H9 (cell line): ENCODE measurements around the gene RGS6. TPM values are rescaled to one million over a fixed set of nuclear protein-coding genes. Genes with fewer than 3 reads are reported as not detected.
"Not testable (repeated sequence)": the region's sequence is repeated elsewhere in the genome, so short reads cannot be mapped to it uniquely, and the experiment has no call there.

Source experiments
- DNase-seq: peaks from one replicate; pipeline ENCODE4 v3.0.0-alpha.2; 2017
- H2AFZ ChIP-seq: one replicate; pipeline ENCODE4 v1.6.1; 2013; ENCODE audit warnings: mild to moderate bottlenecking, low read length, control low read depth, moderate library complexity
- H2AK5ac ChIP-seq: 2 replicates; pipeline ENCODE4 v1.6.1; 2013; ENCODE audit warnings: low read length, control low read depth, mixed read lengths; ENCODE audit not compliant: insufficient read length
- H2BK120ac ChIP-seq: one replicate; pipeline ENCODE4 v1.6.1; 2013; ENCODE audit warnings: low read depth, mild to moderate bottlenecking, low read length, control low read depth, inconsistent platforms; ENCODE audit not compliant: poor library complexity, severe bottlenecking
- H2BK12ac ChIP-seq: 2 replicates; pipeline ENCODE4 v1.6.1; 2013; ENCODE audit warnings: low read length, control low read depth, mixed read lengths, low read depth; ENCODE audit not compliant: insufficient read length
- H2BK15ac ChIP-seq: 2 replicates; pipeline ENCODE4 v1.6.1; 2013; ENCODE audit warnings: low read depth, low read length, control low read depth
- H2BK20ac ChIP-seq: one replicate; pipeline ENCODE4 v1.6.1; 2013; ENCODE audit warnings: low read depth, mild to moderate bottlenecking, low read length, control low read depth, inconsistent platforms; ENCODE audit not compliant: poor library complexity, severe bottlenecking
- H2BK5ac ChIP-seq: 2 replicates; pipeline ENCODE4 v1.6.1; 2013; ENCODE audit warnings: low read length, control low read depth, mixed read lengths; ENCODE audit not compliant: insufficient read length
- H3K14ac ChIP-seq: 2 replicates; pipeline ENCODE4 v1.6.1; 2013; ENCODE audit warnings: low read length, control low read depth; ENCODE audit not compliant: insufficient read depth
- H3K18ac ChIP-seq: 2 replicates; pipeline ENCODE4 v1.6.1; 2013; ENCODE audit warnings: low read depth, mild to moderate bottlenecking, mixed read lengths, low read length, control low read depth; ENCODE audit not compliant: insufficient read length
- H3K23ac ChIP-seq: 2 replicates; pipeline ENCODE4 v1.6.1; 2013; ENCODE audit warnings: low read length, control low read depth, mixed read lengths, low read depth; ENCODE audit not compliant: insufficient read length
- H3K23me2 ChIP-seq: 2 replicates; pipeline ENCODE4 v1.6.1; 2013; ENCODE audit warnings: low read depth, mild to moderate bottlenecking, mixed read lengths, low read length, control low read depth; ENCODE audit not compliant: insufficient read length, poor library complexity, severe bottlenecking
- H3K27ac ChIP-seq: 2 replicates; pipeline ENCODE4 v1.5.1; 2013; ENCODE audit warnings: low read length, control low read depth, mixed read lengths, low read depth; ENCODE audit not compliant: insufficient read length
- H3K27me3 ChIP-seq: 2 replicates; pipeline ENCODE4 v1.6.1; 2013; ENCODE audit warnings: low read length, control low read depth, inconsistent platforms; ENCODE audit not compliant: insufficient read depth
- H3K4ac ChIP-seq: 2 replicates; pipeline ENCODE4 v1.6.1; 2013; ENCODE audit warnings: low read depth, mild to moderate bottlenecking, control low read depth, inconsistent platforms, low read length, moderate library complexity
- H3K4me1 ChIP-seq: 2 replicates; pipeline ENCODE4 v1.6.1; 2013; ENCODE audit warnings: low read length, control low read depth, inconsistent platforms; ENCODE audit not compliant: insufficient read depth
- H3K4me2 ChIP-seq: 2 replicates; pipeline ENCODE4 v1.6.1; 2013; ENCODE audit warnings: low read length, control low read depth, mixed read lengths; ENCODE audit not compliant: insufficient read length, insufficient read depth
- H3K56ac ChIP-seq: 2 replicates; pipeline ENCODE4 v1.6.1; 2013; ENCODE audit warnings: low read depth, mild to moderate bottlenecking, mixed read lengths, low read length, control low read depth; ENCODE audit not compliant: insufficient read length
- H3K79me1 ChIP-seq: 2 replicates; pipeline ENCODE4 v1.6.1; 2013; ENCODE audit warnings: low read depth, mild to moderate bottlenecking, moderate library complexity, low read length, control low read depth, inconsistent platforms; ENCODE audit not compliant: insufficient read depth, poor library complexity, severe bottlenecking
- H3K79me2 ChIP-seq: 2 replicates; pipeline ENCODE4 v1.6.1; 2013; ENCODE audit warnings: low read length, control low read depth, inconsistent platforms; ENCODE audit not compliant: insufficient read depth
- H3K9ac ChIP-seq: 2 replicates; pipeline ENCODE4 v1.6.1; 2013; ENCODE audit warnings: low read length, control low read depth, mixed read lengths; ENCODE audit not compliant: insufficient read length; ENCODE audit errors: extremely low read depth
- H3K9me3 ChIP-seq: one replicate; pipeline ENCODE4 v1.6.1; 2013; ENCODE audit warnings: low read depth, low read length, inconsistent platforms; ENCODE audit not compliant: control insufficient read depth
- H3T11ph ChIP-seq: one replicate; pipeline ENCODE4 v1.6.1; 2013; ENCODE audit warnings: mild to moderate bottlenecking, low read length, control low read depth, inconsistent platforms
- H4K20me1 ChIP-seq: one replicate; pipeline ENCODE4 v1.6.1; 2013; ENCODE audit not compliant: control insufficient read depth, insufficient read length, insufficient read depth
- H4K5ac ChIP-seq: 2 replicates; pipeline ENCODE4 v1.6.1; 2013; ENCODE audit warnings: low read depth, mild to moderate bottlenecking, mixed read lengths, low read length, control low read depth; ENCODE audit not compliant: insufficient read length
- H4K8ac ChIP-seq: replicated peaks from 2 replicates; pipeline ENCODE4 v1.6.1; 2013; ENCODE audit warnings: low read length, control low read depth, mixed read lengths, low read depth; ENCODE audit not compliant: insufficient read length
- H4K91ac ChIP-seq: 2 replicates; pipeline ENCODE4 v1.6.1; 2013; ENCODE audit warnings: low read depth, mild to moderate bottlenecking, moderate library complexity, mixed read lengths, low read length, control low read depth; ENCODE audit not compliant: insufficient read length
- H3K27ac Mint-ChIP-seq, 3 experiments: 2 replicates in 2 of 3; 3 replicates in 1 of 3; pipeline ENCODE4 v1.8.0; 2020 to 2021; ENCODE audit warnings: mixed read lengths in 3 of 3, mild to moderate bottlenecking in 1 of 3, moderate library complexity in 1 of 3
- H3K27me3 Mint-ChIP-seq: 2 replicates; pipeline ENCODE4 v1.8.0; 2021; ENCODE audit warnings: low read depth, mild to moderate bottlenecking, moderate library complexity, mixed read lengths
- H3K36me3 Mint-ChIP-seq, 3 experiments: 2 replicates in 2 of 3; 3 replicates in 1 of 3; pipeline ENCODE4 v1.8.0; 2020 to 2021; ENCODE audit warnings: low read depth in 3 of 3, mixed read lengths in 3 of 3; ENCODE audit not compliant: insufficient read depth in 1 of 3
- H3K4me1 Mint-ChIP-seq, 2 experiments: 2 replicates each; pipeline ENCODE4 v1.8.0; 2020; ENCODE audit warnings: mixed read lengths in 2 of 2
- H3K4me3 Mint-ChIP-seq, 2 experiments: 2 replicates in 1 of 2; 3 replicates in 1 of 2; pipeline ENCODE4 v1.8.0; 2020 to 2021; ENCODE audit warnings: mild to moderate bottlenecking in 2 of 2, mixed read lengths in 2 of 2, moderate library complexity in 1 of 2
- H3K9me3 Mint-ChIP-seq, 2 experiments: 2 replicates in 1 of 2; 3 replicates in 1 of 2; pipeline ENCODE4 v1.8.0; 2020; ENCODE audit warnings: mild to moderate bottlenecking in 2 of 2, mixed read lengths in 2 of 2, moderate library complexity in 1 of 2
- WGBS: extraction: QIAGEN DNeasy Blood & Tissue Kit; methylation state at CpG from one replicate; pipeline ENCODE4 v1.1.7; 2013; ENCODE audit warnings: missing lambda C conversion rate, low lambda C conversion rate, mixed read lengths; ENCODE audit not compliant: insufficient read length; ENCODE audit errors: extremely low coverage; 5-methylcytosine and 5-hydroxymethylcytosine counted together
- total RNA-seq: library from RNA; stranded (reverse); gene quantifications from 2 replicates; pipeline ENCODE4 v1.2.1, GENCODE V29; 2021
- TF ChIP-seq, protein P1 (sequence below): fragments of 200-600 bp; sonication (generic); conservative IDR thresholded peaks from 3 replicates; pipeline ENCODE4 v1.8.0; 2021; ENCODE audit warnings: antibody characterized with exemption, mild to moderate bottlenecking

Gene RGS6
- total RNA-seq, 1 experiment from 2014 or later = 3.0 TPM

DNA sequence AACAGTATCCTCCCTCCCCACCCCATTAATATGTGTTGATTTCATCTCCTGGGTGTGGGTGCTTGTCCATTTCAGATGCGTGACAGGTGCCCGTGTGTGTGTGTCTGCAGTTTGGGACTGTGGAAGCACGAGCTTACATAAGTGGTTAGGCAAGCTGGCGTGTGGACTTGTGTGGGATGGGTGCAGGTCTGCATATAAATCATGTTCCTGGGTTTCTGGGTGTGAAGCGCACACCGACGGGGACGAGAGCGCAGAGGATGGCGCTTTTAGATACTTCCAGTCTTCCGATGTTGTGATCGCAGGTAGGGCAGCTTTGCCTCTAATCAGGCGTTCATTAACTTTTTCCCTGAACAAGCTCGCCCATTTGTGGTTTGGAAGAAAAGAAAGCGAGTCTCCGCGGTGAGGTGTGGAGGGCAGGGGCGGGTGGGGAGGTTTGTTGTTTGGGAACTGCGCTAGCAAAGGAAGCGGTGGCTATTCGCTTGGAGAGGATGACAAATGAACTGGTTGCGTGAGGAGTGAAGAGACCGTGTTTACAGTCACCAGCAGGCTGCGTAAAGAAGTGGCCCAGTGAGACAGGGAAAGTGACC, 865 bp downstream of the RGS6 start:
- Histone ChIP-seq H4K5ac (no peak overlapping the region), H3K56ac (no peak overlapping the region), H2BK120ac (no peak overlapping the region), H3K9ac (peak overlapping the region; percentile 29), H2AFZ (no peak overlapping the region), H3K27me3 (peaks cover 15% of the 10 kb centered on the region; the same call in 1 of the 2 replicates), H3K4ac (no peak overlapping the region), H3K4me2 (peak overlapping the region; percentile 94), H2BK15ac (no peak overlapping the region), H2BK12ac (no peak overlapping the region), H3K27ac (no peak overlapping the region), H3T11ph (no peak overlapping the region), H4K20me1 (no peaks in the 10 kb centered on the region), H2BK5ac (no peak overlapping the region), H3K4me1 (no peaks in the 10 kb centered on the region), H3K18ac (no peak overlapping the region), H3K14ac (no peak overlapping the region; the same call in 1 of the 2 replicates), H2AK5ac (no peak overlapping the region), H4K91ac (no peak overlapping the region), H3K79me1 (no peaks in the 10 kb centered on the region), H2BK20ac (no peak overlapping the region), H3K23me2 (peaks cover 10% of the 10 kb centered on the region), H3K9me3 (no peaks in the 10 kb centered on the region), H4K8ac (no peak overlapping the region), H3K79me2 (no peaks in the 10 kb centered on the region), H3K23ac (no peak overlapping the region)
- Mint-ChIP-seq H3K27me3 (peaks cover 46% of the 10 kb centered on the region), H3K4me1 (peaks cover 16 to 17% of the 10 kb centered on the region in 2 experiments), H3K9me3 (peaks cover 3 to 8% of the 10 kb centered on the region in 2 experiments; a peak in 3 of 5 replicates), H3K36me3 (peaks cover 0 to 11% (median 4%) of the 10 kb centered on the region in 3 experiments; a peak in 2 of 7 replicates), H3K4me3 (peak overlapping the region; percentile 68 to 89), H3K27ac (peak overlapping the region in 1 of 3 experiments; percentile 65; a peak in 1 of 7 replicates)
- TF ChIP-seq, protein P1, sequence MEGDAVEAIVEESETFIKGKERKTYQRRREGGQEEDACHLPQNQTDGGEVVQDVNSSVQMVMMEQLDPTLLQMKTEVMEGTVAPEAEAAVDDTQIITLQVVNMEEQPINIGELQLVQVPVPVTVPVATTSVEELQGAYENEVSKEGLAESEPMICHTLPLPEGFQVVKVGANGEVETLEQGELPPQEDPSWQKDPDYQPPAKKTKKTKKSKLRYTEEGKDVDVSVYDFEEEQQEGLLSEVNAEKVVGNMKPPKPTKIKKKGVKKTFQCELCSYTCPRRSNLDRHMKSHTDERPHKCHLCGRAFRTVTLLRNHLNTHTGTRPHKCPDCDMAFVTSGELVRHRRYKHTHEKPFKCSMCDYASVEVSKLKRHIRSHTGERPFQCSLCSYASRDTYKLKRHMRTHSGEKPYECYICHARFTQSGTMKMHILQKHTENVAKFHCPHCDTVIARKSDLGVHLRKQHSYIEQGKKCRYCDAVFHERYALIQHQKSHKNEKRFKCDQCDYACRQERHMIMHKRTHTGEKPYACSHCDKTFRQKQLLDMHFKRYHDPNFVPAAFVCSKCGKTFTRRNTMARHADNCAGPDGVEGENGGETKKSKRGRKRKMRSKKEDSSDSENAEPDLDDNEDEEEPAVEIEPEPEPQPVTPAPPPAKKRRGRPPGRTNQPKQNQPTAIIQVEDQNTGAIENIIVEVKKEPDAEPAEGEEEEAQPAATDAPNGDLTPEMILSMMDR = no peak
- WGBS = no CpG with 5 or more reads among the region's 24 CpGs
- DNase-seq = peak; percentile 51

DNA sequence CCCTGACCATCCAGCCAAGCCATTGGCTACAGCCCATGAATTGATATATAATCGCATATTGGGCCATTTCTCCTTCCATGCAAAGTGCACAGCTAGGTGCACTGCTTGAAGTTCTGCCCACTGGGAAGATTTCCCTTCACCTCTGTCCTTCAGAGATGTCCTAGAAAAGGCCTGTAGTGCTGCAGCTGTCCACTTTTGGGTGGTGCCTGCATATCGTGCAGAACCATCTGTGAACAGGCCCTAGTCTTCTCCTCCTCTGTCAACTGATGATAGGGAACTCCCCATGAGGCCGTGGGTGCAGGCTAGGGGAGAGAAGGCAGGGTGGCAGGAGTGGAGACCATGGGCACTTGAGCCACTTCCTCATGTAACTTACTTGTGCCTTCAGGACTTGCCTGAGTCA, 6.0 kb downstream of the RGS6 start:
- H3K4me1 Mint-ChIP-seq, H3K27ac Mint-ChIP-seq, H2AFZ ChIP-seq, H4K5ac ChIP-seq, H3K9me3 ChIP-seq, H2BK5ac ChIP-seq, H2BK20ac ChIP-seq, H2AK5ac ChIP-seq, H3T11ph ChIP-seq, H3K4me3 Mint-ChIP-seq, H3K23me2 ChIP-seq, H2BK12ac ChIP-seq, H3K79me2 ChIP-seq, H4K8ac ChIP-seq, H3K14ac ChIP-seq, DNase-seq, H3K4me1 ChIP-seq, H3K4me2 ChIP-seq, H3K27ac ChIP-seq, H3K4ac ChIP-seq, H3K56ac ChIP-seq, H3K79me1 ChIP-seq, H2BK15ac ChIP-seq, H3K23ac ChIP-seq, H3K27me3 ChIP-seq, H2BK120ac ChIP-seq, H3K9ac ChIP-seq, H4K91ac ChIP-seq, H4K20me1 ChIP-seq, H3K18ac ChIP-seq: not testable (repeated sequence)
- H3K9me3 Mint-ChIP-seq = peaks cover 8 to 19% of the 10 kb centered on the region in 2 experiments; a peak in 4 of 5 replicates
- peaks cover 23% of the 10 kb centered on the region for H3K27me3 Mint-ChIP-seq
- no CpG with 5 or more reads among the region's 3 CpGs for WGBS
- peaks cover 3 to 12% (median 5%) of the 10 kb centered on the region in 3 experiments; a peak in 6 of 7 replicates for H3K36me3 Mint-ChIP-seq
